Body of pancreas (tissue), 4 donors: ENCODE results near the gene DCHS2.

Experiments
- CTCF ChIP-seq, 7 experiments: fragments of 450-650 bp in 4 of 7; fragments of 200-600 bp in 3 of 7; sonication (generic) in 3 of 7; IDR thresholded peaks; one replicate each; pipeline ENCODE4 v1.5.1; 2016 to 2019; ENCODE audit warnings: antibody characterized with exemption in 7 of 7
- POLR2A ChIP-seq, 3 donors: fragments of 450-650 bp; IDR thresholded peaks; one replicate each; pipeline ENCODE4 v1.6.1; 2016; ENCODE audit warnings: antibody characterized with exemption in 3 of 3, mild to moderate bottlenecking in 2 of 3

DNA sequence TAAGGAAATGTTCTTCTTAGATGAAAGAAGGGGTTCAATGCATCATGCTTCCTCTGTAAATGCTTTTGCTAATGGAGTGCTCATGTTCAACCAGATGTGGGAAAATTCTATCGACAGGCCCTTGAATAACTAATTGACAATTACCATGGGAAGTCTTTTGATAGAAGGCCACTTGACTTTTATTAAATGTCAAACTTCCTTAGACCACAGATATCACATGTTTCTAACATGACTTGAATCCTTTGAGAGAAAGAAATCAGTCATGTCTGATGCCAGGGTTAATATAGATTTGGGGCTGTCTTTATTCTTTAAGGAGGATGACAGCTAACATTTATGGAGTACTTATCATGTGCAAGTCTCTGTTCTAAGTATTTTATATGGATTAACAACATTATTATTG is 280.1 kb downstream of the DCHS2 start:
- no peak for TF ChIP-seq CTCF (IDR thresholded peaks at IDR 0.05)
- TF ChIP-seq POLR2A (IDR thresholded peaks at IDR 0.05) = no peak
